ENCODE results near the gene FAM53B.

FAM53B gene

DNA sequence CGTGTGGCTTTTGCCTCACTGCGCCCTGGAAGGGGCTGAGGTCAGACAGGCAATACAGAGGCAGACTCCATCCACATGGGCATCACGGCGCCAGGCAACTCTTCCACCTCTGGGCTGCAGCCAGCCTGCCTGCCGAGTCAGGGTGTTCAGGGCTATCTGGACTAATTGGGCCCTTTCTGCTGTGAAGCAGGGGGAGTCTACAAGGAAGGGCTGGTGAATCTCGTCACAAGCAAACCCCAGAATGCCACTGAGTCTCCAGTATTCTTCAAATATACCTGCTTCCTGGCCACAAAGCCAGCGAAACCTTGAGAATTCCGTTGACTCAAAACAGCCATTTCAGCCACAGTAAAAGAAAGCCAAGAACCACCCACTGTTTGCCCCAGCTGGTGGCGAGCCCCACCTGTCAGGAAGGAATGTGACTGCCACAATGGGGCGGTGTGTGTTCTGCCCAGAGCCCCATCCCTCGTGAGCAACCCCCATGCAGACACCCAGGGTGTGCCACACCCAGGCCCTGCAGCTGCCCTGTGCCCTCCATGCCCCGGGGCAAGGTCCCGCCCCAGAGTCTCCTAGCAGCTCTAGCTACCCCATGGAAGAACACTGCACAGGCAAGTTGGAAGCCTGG lies 117.3 kb downstream of the FAM53B start:
- no peak for DNase-seq (ENCODE audit: low read depth)
- TF ChIP-seq, protein P1, sequence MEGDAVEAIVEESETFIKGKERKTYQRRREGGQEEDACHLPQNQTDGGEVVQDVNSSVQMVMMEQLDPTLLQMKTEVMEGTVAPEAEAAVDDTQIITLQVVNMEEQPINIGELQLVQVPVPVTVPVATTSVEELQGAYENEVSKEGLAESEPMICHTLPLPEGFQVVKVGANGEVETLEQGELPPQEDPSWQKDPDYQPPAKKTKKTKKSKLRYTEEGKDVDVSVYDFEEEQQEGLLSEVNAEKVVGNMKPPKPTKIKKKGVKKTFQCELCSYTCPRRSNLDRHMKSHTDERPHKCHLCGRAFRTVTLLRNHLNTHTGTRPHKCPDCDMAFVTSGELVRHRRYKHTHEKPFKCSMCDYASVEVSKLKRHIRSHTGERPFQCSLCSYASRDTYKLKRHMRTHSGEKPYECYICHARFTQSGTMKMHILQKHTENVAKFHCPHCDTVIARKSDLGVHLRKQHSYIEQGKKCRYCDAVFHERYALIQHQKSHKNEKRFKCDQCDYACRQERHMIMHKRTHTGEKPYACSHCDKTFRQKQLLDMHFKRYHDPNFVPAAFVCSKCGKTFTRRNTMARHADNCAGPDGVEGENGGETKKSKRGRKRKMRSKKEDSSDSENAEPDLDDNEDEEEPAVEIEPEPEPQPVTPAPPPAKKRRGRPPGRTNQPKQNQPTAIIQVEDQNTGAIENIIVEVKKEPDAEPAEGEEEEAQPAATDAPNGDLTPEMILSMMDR (IDR thresholded peaks at IDR 0.05; ENCODE audit: low read depth, low read length, missing control alignments): no peak
- H3K4me3 ChIP-seq (ENCODE audit: low read depth, low read length): no peak overlapping the region

DNA sequence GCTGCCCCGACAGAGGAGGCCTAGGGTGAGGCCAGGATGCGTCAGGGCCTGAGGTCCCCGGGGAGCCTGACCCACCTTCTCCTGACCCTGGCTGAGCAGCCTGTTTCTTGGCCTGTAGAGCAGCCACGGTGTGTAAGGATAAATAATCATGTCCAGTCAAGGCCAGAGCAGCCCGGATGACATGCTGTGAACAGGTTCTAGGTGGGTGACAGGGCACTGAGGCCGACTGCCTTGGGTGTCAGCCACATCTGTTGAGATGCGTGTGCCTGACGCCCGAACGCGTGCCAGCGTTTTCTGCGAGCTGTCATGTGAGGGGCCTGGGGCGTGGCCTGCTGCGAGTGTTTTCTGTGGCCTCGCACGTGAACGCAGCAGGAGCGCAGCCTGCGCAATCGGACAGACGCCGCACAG lies 118.3 kb downstream of the FAM53B start:
- TF ChIP-seq, protein P1 (IDR thresholded peaks at IDR 0.05; ENCODE audit: low read depth, low read length, missing control alignments): no peak
- H3K4me3 ChIP-seq (ENCODE audit: low read depth, low read length): no peak overlapping the region
- DNase-seq (ENCODE audit: low read depth): no peak

DNA sequence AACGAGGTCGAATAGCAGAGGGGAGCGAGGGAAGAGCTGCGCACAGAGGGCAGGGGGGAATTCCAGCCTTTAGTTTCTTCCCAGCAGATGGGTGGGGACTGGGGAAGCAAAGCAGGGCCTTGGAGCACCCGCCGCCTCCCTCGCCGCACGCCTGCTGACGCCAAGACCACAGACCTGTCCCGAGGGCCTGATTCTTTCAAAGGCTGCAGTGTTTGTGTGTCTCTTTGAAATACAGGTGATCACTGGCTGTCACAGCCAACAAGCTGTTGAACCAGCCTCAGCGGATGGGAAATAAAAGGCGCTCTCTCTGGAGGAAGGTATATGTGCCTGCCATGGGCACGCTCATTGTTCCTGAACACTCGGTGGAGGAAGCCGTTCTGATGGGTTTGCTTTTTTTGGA lies 119.3 kb downstream of the FAM53B start:
- DNase-seq (ENCODE audit: low read depth): no peak
- TF ChIP-seq, protein P1 (IDR thresholded peaks at IDR 0.05; ENCODE audit: low read depth, low read length, missing control alignments): no peak
- H3K4me3 ChIP-seq (ENCODE audit: low read depth, low read length): no peak overlapping the region

DNA sequence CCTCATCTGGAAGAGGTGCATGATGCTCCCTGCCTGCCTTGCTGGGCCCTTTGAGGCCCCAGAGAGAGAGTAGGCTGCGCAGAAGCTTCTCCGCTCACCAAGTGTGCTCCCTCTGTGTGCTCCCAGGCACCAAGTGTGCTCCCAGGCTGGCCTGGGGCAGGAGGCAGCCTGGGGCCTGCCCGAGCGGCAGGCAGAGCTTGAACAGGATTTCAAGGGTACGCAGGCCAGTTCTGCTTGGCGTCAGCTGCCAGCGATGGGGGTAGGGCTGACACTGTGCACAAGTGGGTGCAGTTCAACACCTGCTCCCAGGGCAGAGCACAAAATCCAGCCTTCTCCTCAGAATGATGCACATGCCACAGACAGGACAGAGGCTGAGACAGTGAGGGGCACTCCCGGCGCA lies 119.7 kb downstream of the FAM53B start:
- DNase-seq (ENCODE audit: low read depth): no peak
- TF ChIP-seq, protein P1 (IDR thresholded peaks at IDR 0.05; ENCODE audit: low read depth, low read length, missing control alignments): no peak
- H3K4me3 ChIP-seq (ENCODE audit: low read depth, low read length): no peak overlapping the region

DNA sequence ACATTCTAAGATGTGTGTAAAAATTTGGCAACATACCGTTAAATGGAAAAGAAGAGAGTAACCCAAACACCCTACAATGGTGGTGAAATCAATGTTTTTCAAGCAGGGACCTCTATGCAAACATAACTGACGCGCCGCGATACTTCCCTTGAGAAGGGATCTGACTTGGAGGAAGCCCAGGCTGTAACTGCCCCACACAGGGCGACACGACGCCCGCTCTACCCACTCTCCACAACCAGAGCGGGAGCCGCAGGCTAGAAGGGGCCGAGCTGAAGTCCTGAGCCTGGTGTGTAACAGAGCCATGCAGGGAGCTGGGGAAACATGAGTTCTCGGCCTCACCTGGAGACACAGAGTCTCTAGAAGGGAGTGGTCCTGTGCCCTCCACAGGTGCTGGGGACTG lies 120.2 kb downstream of the FAM53B start:
- no peak for DNase-seq (ENCODE audit: low read depth)
- TF ChIP-seq, protein P1 (IDR thresholded peaks at IDR 0.05; ENCODE audit: low read depth, low read length, missing control alignments): no peak
- no peak overlapping the region for H3K4me3 ChIP-seq (ENCODE audit: low read depth, low read length)

DNA sequence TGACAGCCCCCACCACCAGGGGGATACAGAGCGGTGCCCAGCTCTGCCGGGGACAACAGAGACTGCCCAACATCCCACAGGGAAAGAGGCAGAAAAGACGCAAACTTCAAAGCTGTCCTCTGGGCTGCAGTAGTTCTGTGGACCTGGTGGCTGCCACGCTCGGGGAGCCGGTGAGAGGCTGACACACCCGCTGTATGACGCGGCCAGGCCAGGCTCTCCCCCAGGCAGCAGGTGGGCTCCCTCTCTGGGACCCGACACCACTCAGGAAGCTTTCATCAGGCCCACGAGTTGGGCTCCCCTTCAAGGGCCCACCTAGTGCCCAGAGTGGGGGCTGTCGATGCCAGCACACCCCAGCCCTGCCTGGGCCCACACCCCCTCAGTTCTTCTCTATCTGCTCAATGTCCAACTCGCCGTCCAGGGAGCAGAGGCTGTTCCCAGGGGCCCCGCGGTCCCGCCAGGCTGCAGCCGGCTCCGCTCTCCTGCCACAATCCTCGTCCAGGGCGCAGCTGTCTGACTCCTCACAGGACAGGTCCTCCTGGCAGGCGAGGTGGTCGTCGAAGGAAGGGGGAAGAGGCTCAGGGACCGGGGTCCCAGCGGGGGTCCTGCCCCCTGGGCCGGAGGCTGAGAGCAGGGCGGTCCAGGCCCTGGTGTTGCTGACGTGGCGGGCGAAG lies 121.2 kb downstream of the FAM53B start:
- TF ChIP-seq, protein P1 (IDR thresholded peaks at IDR 0.05; ENCODE audit: low read depth, low read length, missing control alignments): no peak
- no peak overlapping the region for H3K4me3 ChIP-seq (ENCODE audit: low read depth, low read length)
- no peak for DNase-seq (ENCODE audit: low read depth)

DNA sequence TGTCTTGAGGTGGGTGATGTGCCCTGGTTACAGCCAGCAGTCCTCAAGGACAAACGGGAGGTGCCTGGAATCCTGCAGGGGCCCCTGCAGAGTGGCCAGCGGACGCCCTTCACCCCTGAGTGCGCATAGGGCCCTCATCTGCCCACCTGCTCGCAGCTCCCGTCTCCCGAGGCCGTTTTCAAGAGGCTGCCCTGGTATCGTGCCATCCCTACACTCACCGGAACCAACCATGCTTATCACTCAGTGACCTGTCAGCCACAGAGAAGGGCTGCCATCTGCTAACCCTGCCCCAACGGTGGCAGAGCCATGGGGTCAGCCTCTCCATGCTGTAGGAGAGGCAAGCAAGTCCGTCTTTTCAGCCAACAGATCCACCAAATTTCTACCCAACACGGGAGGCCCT lies 122.0 kb downstream of the FAM53B start:
- no peak overlapping the region for H3K4me3 ChIP-seq (ENCODE audit: low read depth, low read length)
- TF ChIP-seq, protein P1 (IDR thresholded peaks at IDR 0.05; ENCODE audit: low read depth, low read length, missing control alignments): no peak
- DNase-seq (ENCODE audit: low read depth): no peak

All from GM12864 (cell line).